ENCODE results near the gene CCDC80.
A peak's percentile ranks its signal among the peaks of the same experiment; 100 is the strongest.

Gene CCDC80, protein sequence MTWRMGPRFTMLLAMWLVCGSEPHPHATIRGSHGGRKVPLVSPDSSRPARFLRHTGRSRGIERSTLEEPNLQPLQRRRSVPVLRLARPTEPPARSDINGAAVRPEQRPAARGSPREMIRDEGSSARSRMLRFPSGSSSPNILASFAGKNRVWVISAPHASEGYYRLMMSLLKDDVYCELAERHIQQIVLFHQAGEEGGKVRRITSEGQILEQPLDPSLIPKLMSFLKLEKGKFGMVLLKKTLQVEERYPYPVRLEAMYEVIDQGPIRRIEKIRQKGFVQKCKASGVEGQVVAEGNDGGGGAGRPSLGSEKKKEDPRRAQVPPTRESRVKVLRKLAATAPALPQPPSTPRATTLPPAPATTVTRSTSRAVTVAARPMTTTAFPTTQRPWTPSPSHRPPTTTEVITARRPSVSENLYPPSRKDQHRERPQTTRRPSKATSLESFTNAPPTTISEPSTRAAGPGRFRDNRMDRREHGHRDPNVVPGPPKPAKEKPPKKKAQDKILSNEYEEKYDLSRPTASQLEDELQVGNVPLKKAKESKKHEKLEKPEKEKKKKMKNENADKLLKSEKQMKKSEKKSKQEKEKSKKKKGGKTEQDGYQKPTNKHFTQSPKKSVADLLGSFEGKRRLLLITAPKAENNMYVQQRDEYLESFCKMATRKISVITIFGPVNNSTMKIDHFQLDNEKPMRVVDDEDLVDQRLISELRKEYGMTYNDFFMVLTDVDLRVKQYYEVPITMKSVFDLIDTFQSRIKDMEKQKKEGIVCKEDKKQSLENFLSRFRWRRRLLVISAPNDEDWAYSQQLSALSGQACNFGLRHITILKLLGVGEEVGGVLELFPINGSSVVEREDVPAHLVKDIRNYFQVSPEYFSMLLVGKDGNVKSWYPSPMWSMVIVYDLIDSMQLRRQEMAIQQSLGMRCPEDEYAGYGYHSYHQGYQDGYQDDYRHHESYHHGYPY
- total RNA-seq, result 0 to 0.30 reads per million in 2 experiments

DNA sequence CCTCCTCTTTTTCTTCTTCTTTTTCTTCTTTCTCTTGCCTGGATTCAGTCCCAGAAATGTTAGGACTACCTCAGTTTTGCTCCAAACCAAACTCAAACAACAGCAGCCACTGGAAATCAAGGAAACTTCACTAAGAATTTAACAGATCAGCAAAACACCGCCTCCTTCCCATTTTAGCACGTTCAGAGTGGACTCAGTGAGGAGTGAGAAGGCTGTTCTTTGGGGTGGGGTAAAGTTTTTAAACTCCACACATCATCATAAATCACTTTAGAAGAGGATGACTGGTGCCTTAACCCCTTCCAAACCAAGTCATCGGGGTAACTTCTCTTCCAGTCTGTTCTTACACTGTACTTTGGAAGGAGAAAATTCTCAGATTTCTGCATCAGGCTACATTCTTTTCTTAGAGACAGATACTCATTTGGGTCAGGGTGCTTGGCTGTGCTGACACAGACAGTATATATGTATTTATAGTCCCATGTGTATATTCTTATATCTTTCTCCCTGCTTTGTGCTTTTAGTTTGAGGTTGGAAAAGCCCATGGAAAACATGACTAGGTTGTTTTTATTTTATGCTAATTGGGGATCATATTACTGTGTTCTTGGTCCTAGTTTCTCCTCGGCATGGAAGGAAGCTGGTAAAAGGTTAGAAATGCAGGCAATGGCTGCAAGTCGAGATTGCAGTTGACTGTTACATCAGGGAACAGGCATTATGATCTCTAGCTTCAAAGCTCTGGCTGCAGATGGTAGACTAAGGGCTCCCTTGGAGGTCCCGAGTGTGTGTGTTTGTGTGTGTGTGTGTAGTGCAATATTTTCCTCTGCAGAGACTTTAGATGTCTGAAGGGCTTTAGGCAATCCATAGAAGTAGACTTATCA lies at the start of gene CCDC80:
Gene CCDC80, minus strand, starts transcription at position 214 of the 872 bp plus-strand sequence. CDS start 1,238 bp downstream, outside the sequence.
- DNase-seq (ENCODE audit: low read depth), result no peak

DNA sequence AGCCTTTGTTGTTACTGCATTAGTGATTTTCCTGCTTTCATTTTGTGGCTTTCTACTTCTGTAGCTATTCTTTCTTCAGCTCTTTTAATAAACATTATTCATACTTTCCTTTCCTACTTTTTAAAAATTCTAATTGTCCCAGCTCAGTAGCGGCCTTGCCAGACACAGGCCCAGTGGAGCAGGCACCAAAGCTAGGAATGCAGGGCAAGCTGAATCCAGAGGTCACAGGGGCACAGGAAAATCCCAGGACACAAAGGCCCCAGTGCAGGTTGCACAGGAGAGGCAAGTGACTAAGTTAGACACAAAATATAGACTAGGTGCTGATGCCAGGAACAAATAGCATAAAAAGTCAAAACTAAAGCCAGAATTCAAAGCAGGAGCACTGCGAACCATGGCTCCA lies 49.0 kb upstream of the CCDC80 start:
- no peak for DNase-seq (ENCODE audit: low read depth)

GRCh38 chr3:112689385-112689784 lies 48.4 kb upstream of the CCDC80 start:
- DNase-seq (ENCODE audit: low read depth), result no peak

GRCh38 chr3:112688819-112689218 lies 47.9 kb upstream of the CCDC80 start:
- DNase-seq (ENCODE audit: low read depth), result no peak

DNA sequence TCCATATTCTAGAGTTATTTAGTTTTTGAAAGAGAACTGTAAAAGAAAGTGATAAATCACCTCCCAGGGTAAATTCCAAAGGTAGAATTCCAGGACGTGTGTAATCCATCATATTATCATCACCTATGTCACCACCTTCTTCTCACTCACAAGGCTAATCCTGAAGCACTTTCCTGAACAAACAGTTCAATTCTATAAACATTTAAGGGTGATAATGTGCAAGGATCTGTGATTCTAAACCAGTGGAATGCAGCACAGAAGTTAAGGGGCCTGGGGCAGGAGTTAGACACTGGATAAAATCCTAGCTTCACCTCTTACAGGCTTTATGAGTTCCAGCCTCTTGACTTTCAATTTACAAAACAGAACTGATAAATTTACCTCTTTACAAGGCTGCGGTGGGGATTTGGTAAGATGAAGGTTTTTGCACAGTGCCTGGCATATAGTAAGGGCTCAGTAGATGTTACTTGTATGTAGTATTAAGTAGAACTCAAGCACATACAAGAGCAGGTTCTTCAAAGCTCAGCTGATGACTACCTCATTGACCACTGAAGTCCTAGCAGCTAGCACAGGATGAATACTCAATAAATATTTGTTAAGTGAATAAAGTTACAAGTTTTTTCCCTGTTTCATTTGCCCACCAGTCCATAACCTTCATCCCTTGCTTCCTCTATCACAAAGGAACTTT lies 47.3 kb upstream of the CCDC80 start:
- DNase-seq (ENCODE audit: low read depth), result no peak

GRCh38 chr3:112687616-112688015 lies 46.7 kb upstream of the CCDC80 start:
- no peak for DNase-seq (ENCODE audit: low read depth)

DNA sequence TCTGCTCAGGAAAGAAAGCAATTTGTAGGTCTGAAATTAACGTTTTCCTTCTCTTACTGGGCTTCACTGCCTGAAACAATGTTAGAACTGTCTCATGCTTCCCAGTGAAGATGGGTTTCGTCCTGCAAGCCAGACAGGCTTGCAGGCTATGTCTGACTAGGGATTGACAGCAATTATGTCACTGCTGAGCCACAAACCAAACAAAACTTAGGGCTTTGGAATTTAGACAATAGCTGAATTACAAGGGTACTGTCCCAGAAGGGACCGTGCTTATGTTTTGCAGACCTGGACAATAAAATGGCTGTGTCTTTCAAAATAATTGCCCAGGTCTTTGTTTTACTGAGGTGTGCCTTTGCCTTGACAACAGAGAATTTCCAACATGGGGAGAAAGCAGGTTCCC lies 46.3 kb upstream of the CCDC80 start:
- DNase-seq (ENCODE audit: low read depth), result no peak

DNA sequence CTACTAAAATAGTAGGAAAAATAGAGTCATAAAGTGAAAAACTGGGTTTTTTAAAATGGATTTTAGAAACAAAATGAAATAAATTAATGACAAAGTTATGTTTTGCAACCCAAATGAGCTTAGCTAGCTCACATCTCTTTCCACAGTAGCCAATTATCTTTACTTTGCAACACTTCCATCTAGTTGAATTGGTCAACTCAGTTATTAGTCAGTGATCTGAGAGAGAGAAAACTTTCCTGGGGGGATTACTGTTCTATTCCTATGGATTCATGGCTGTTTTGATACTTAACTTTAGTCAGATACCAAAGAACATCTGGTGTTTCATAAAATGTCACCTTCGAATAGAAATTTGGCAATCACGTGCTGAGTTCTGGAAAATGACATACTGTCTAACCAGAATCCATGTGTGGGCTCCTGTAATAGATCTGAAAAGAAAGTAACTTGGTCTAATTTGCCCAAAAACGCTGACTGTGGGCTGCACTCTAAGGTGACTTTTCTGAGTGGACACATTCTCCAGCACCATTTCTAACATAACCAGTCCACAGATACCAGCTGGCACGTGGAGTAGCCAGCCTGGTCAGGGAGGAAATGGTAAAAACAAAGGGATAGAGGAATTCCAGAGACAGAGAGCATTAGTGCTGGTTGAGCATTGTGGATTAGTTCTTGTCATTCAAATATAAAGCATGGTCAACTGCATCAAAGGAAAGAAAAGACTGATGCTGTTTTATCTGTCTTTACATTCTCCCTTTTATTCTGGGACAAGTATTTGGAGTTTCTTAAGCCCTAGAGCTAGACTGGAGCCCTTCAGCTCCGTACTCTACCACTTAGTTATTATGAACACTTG lies 45.2 kb upstream of the CCDC80 start:
- DNase-seq (ENCODE audit: low read depth), result no peak

- DNase-seq (ENCODE audit: low read depth), result no peak
These were observed 44.5 kb upstream of the CCDC80 start for GRCh38 chr3:112685420-112685819.

DNA sequence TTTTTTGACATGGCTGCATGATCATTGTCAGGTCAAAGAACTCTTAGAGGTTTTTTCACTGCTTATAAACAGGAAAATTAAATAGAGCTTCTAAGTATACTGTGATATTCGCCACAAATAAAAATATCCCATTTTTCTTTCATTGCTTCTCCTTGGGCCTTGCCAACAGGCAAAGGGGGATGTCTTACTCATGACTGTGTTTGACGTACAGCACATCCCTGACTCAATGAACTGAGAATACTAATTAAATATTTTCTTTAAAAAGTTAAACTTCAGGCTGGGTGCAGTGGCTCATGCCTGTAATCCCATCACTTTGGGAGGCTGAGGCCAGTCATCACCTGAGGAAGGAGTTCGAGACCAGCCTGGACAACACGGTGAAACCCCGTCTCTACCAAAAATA lies 41.4 kb upstream of the CCDC80 start:
- DNase-seq (ENCODE audit: low read depth), result no peak

DNA sequence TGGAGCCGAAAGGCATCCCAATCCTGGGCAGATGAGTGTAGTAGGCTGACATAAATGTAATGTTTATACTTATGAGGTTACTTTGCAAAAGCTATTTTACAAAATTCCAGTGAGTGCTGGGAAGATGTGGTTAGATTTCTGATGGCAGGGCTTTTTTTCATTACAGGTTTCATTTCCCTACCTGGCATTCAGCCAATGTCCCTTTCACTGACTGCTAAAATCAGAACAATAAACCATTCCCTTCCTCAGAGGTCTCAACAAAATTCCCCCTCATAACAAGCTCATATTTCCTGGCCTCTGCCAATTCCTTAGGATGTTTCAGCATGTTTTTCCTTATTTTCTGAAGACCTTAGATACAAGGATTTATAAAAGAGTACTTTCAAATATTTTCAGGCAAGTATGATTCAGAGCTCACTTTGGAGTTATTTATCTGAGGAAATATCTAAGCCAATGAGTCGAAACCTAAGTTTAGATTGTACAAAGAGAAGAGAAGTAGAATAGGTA lies 40.9 kb upstream of the CCDC80 start:
- DNase-seq (ENCODE audit: low read depth), result no peak

DNA sequence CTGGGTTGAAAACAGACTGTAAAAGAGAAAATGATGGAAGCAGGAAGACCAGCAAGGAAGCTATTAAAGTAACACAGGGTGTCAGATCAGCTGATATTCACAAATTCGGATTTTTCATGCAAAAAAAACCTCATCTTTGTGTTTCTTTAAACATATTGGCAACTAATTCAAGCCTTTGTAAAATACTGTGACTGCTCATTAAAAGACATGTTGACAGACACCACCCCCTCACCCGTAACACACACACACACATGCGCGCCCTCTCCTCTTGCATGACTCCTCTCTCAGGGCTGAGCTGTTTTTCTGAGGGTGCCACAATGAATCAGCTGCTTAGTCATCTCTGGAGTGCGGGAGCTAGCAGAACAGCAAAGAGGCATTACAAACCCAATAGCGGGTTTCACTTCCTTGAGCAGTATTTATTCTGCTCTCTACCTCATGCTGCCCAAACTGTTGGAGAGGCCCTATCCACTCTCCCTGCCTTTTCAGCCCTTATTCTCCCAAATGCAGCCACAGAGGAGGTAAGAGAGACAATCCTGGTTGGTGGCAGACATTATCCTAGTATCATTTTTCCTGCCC lies 35.8 kb upstream of the CCDC80 start:
- peak; percentile 25 for DNase-seq (ENCODE audit: low read depth)

DNA sequence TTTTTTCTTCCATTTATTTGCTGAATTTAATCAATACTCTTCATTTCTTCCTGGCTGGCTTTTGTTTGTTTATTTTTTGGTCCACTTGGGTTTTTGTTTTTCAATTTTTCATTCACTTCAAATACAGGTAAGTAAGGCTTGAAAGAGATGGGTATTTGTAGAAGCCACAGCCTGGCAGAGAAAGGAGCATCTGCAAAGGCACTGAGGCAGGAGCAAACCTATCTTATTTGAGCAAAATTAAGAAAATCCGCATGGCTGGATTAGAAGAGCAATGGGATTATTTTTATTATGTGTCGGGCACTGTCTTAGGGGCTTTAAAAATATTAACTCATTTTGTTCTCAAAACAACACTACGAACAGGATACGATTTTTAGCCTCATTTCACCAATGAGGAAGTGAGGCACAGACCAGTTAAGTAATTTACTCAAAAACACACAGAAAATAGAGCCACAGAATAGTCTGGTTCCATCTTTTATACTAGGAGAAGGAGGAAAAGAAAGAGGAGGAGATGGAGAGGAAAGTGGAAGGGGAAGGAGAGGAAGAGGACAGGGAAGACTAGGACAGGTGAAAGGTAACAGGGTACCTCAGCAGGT lies 35.1 kb upstream of the CCDC80 start:
- DNase-seq (ENCODE audit: low read depth), result no peak

DNA sequence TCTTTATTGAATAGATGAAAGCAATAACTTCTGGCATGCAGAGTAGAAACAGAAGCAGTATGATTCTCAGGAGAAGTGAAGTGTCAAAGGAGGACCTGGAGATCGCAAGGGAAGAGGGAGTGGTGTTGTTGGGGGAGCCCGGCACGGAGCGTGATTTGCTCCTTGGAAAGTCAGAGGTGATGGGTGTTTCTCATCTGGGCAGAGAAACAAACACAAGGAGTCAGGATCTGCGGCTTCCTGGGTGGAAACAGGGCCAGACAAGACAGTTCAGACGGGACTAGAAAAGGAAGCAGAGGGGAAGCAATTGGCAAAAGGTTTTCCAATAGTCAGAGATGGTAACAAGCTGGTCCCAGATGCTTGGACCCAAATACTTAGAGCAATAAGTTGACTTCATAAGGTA lies 34.4 kb upstream of the CCDC80 start:
- DNase-seq (ENCODE audit: low read depth), result no peak

GRCh38 chr3:112672716-112673541 lies 32.0 kb upstream of the CCDC80 start:
- DNase-seq (ENCODE audit: low read depth), result no peak

GRCh38 chr3:112671930-112672715 lies 31.2 kb upstream of the CCDC80 start:
- DNase-seq (ENCODE audit: low read depth), result no peak

DNA sequence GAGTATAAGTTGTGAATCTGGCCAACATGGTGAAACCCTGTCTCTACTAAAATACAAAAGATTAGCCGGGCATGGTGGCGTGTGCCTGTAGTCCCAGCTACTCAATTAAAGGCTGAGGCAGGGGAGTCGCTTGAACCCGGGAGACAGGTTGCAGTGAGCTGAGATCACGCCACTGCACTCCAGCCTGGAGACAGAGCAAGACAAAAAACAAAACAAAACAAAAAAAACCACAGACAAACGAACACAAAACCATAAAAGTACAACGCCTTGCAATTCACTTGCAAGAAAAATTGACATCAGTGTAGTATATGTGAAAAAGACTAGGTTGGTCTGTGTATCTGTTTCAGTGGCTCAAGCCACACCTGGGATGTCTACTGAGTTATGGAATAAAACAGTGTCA lies 29.9 kb upstream of the CCDC80 start:
- DNase-seq (ENCODE audit: low read depth), result no peak

GRCh38 chr3:112667599-112667998 lies 26.7 kb upstream of the CCDC80 start:
- no peak for DNase-seq (ENCODE audit: low read depth)
